Keratinocyte (primary cell): ENCODE data around the gene PRDM8. TPM values are rescaled to one million over a fixed set of nuclear protein-coding genes. Genes with fewer than 3 reads are reported as not detected.

Experiments
- DNase-seq: peaks from one replicate; pipeline ENCODE4 v3.0.0-alpha.2; 2011; ENCODE audit warnings: low read depth, missing footprints, low spot score
- FAIRE-seq: peaks from 2 replicates; lab custom pipeline; 2011; peaks lifted over from hg19 to GRCh38; lab: Jason Lieb, UNC
- H2AFZ ChIP-seq: 2 replicates; pipeline ENCODE4 v1.6.0; 2012; ENCODE audit warnings: low read length, control low read depth, inconsistent platforms; ENCODE audit not compliant: control insufficient read depth
- H3K27ac ChIP-seq: 2 replicates; pipeline ENCODE4 v1.5.1; 2011; ENCODE audit warnings: low read length; ENCODE audit not compliant: control insufficient read depth, insufficient read depth
- H3K27me3 ChIP-seq: 3 replicates; pipeline ENCODE4 v1.6.0; 2011; ENCODE audit warnings: low read length; ENCODE audit not compliant: control insufficient read depth, insufficient read depth; ENCODE audit errors: extremely low read depth
- H3K36me3 ChIP-seq, 2 experiments: 2 replicates in 1 of 2; 3 replicates in 1 of 2; pipeline ENCODE4 v1.5.1; 2011; ENCODE audit warnings: low read length in 2 of 2, mild to moderate bottlenecking in 1 of 2; ENCODE audit not compliant: control insufficient read depth in 2 of 2, insufficient read depth in 2 of 2; ENCODE audit errors: extremely low read depth in 1 of 2
- H3K4me1 ChIP-seq: 3 replicates; pipeline ENCODE4 v1.5.1; 2011; ENCODE audit warnings: low read length; ENCODE audit not compliant: control insufficient read depth, insufficient read depth; ENCODE audit errors: extremely low read depth
- H3K4me2 ChIP-seq: 3 replicates; pipeline ENCODE4 v1.6.0; 2011; ENCODE audit warnings: low read depth, low read length; ENCODE audit not compliant: control insufficient read depth, insufficient read depth; ENCODE audit errors: extremely low read depth
- H3K4me3 ChIP-seq, 3 experiments: fragments of 200-600 bp in 1 of 3; sonication (generic) in 1 of 3; 2 replicates in 2 of 3; 3 replicates in 1 of 3; pipeline ENCODE4 v1.5.1; 2011 to 2016; ENCODE audit warnings: low read length in 3 of 3, mild to moderate bottlenecking in 3 of 3, control low read depth in 2 of 3, inconsistent platforms in 1 of 3, low read depth in 1 of 3, mixed read lengths in 1 of 3, mixed run types in 1 of 3, moderate library complexity in 1 of 3; ENCODE audit not compliant: control insufficient read depth in 2 of 3, insufficient read depth in 2 of 3; ENCODE audit errors: extremely low read depth in 1 of 3
- H3K79me2 ChIP-seq: 2 replicates; pipeline ENCODE4 v1.6.0; 2012; ENCODE audit warnings: low read length; ENCODE audit not compliant: control insufficient read depth, insufficient read depth
- H3K9ac ChIP-seq: 3 replicates; pipeline ENCODE4 v1.6.0; 2011; ENCODE audit warnings: low read length; ENCODE audit not compliant: control insufficient read depth, insufficient read depth; ENCODE audit errors: extremely low read depth
- H3K9me1 ChIP-seq: 3 replicates; pipeline ENCODE4 v1.6.0; 2011; ENCODE audit warnings: low read length; ENCODE audit not compliant: control insufficient read depth, insufficient read depth; ENCODE audit errors: extremely low read depth
- H3K9me3 ChIP-seq: 2 replicates; pipeline ENCODE4 v1.5.1; 2012; ENCODE audit warnings: low read depth, low read length; ENCODE audit not compliant: control insufficient read depth
- H4K20me1 ChIP-seq: 3 replicates; pipeline ENCODE4 v1.6.0; 2011; ENCODE audit warnings: low read length; ENCODE audit not compliant: control insufficient read depth, insufficient read depth; ENCODE audit errors: extremely low read depth
- CTCF ChIP-seq, 3 experiments: IDR thresholded peaks in 1 of 3; conservative IDR thresholded peaks in 1 of 3; optimal IDR thresholded peaks in 1 of 3; 2 replicates in 2 of 3; 3 replicates in 1 of 3; pipeline versions ENCODE3 to v1.5.1; 2011; ENCODE audit warnings: low read length in 3 of 3, mild to moderate bottlenecking in 3 of 3, moderate library complexity in 2 of 3, control low read depth in 1 of 3, inconsistent platforms in 1 of 3; ENCODE audit not compliant: insufficient read depth in 2 of 3; ENCODE audit errors: extremely low read depth in 1 of 3
- EZH2 ChIP-seq: IDR thresholded peaks from one replicate; pipeline ENCODE4 v1.6.1; 2012; ENCODE audit warnings: inconsistent platforms, mild to moderate bottlenecking, low read length, moderate library complexity
- dilution Hi-C: fragments of 300-500 bp; cut with MboI; formaldehyde crosslinking; loops from one replicate; pipeline ENCODE4 v1.7.0; 2020; ENCODE audit warnings: low sequenced_read_pairs; ENCODE audit not compliant: extremely low pct_ligation_motif_present
- polyA plus RNA-seq, 5 experiments: library from polyadenylated mRNA; depleted of rRNA in 3 of 5; stranded (reverse) in 3 of 5; stranded (forward) in 1 of 5; unstranded in 1 of 5; fragments of >200 nt; gene quantifications; 1 replicate in 1 of 5; 2 replicates in 3 of 5; 3 replicates in 1 of 5; pipeline versions ENCODE4 v1.2.1 to v1.2.3, GENCODE V29; 2011 to 2012; ENCODE audit warnings: missing spikeins in 2 of 5, low read depth in 1 of 5, low replicate concordance in 1 of 5

Gene PRDM8
- polyA plus RNA-seq, 1 donor (not counting 4 experiments of a cell fraction or from before 2014, with no cell fraction given): 3.5 TPM

DNA sequence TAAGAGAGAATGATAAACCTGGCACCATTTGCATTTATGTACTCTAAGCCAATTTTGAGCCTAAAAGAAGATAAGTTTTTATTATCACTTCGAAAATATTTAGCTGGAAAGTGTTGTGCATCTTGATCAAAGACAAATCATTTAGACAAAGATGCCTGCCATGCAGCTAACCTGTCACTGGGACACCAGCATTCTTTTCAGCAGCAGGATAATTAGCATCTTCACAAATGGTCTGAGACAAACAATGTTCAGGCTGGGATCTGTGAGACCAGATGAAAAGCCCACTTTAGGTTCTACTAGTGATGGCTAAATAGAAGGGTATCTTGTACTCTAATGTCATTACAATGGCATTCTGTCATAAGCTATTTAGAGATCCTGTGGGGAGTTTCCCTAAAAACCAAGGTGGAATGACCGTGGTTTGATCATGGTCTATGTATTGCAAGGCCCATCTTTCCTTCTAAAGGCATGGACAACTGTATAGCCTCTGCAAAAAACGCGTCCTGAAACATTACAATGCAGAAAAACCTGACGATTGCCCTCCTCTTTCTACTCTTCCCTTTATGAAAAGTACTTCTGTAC lies 7.2 kb downstream of the PRDM8 start:
- H4K20me1 ChIP-seq: no peaks in the 10 kb centered on the region
- H3K9me3 ChIP-seq: no peaks in the 10 kb centered on the region
- no peak overlapping the region for H3K4me3 ChIP-seq
- DNase-seq (no peak), FAIRE-seq (peak; percentile 32)
- H2AFZ ChIP-seq: no peak overlapping the region
- no peaks in the 10 kb centered on the region for H3K9me1 ChIP-seq
- no peaks in the 10 kb centered on the region for H3K36me3 ChIP-seq
- no peak for TF ChIP-seq CTCF (optimal IDR thresholded peaks at IDR 0.05 in 1 of 3, IDR thresholded peaks at IDR 0.05 in 1 of 3, conservative IDR thresholded peaks at IDR 0.05 in 1 of 3; ENCODE audit: extremely low read depth in 1 of 3, insufficient read depth in 2 of 3, low read length in 3 of 3)
- no peak for TF ChIP-seq EZH2
- no peak overlapping the region for H3K27ac ChIP-seq
- H3K4me2 ChIP-seq: no peak overlapping the region
- H3K4me1 ChIP-seq: peaks cover 6% of the 10 kb centered on the region
- H3K9ac ChIP-seq: no peak overlapping the region
- no peaks in the 10 kb centered on the region for H3K79me2 ChIP-seq
- no peaks in the 10 kb centered on the region for H3K27me3 ChIP-seq
- dilution Hi-C loops: no loop called here

DNA sequence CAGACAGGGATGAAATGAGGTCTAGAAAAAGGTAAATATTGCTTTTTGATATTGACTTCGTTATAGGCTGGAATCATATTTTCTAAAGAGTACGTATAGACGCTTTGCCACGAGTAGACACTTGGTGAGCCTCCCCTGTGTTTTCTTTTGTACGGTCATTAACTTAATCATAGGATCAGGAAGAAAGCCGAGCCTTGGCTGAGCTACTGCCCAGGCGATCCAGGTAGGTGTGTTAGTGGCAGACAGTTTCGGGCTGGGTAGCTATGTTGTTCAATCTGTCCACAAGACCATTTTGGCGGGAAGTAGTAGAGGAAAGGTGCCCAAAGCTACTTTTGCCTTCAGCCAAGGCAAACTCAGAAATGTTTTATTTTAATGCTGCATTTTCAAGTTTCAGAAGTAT lies 8.8 kb downstream of the PRDM8 start:
- H3K9me3 ChIP-seq: no peaks in the 10 kb centered on the region
- H2AFZ ChIP-seq: no peak overlapping the region
- H4K20me1 ChIP-seq: no peaks in the 10 kb centered on the region
- no peak for FAIRE-seq
- H3K4me1 ChIP-seq: peaks cover 6% of the 10 kb centered on the region
- no peaks in the 10 kb centered on the region for H3K79me2 ChIP-seq
- dilution Hi-C loops: no loop called here
- H3K4me3 ChIP-seq: no peak overlapping the region
- H3K9ac ChIP-seq: no peak overlapping the region
- no peak for TF ChIP-seq CTCF (optimal IDR thresholded peaks at IDR 0.05 in 1 of 3, IDR thresholded peaks at IDR 0.05 in 1 of 3, conservative IDR thresholded peaks at IDR 0.05 in 1 of 3; ENCODE audit: extremely low read depth in 1 of 3, insufficient read depth in 2 of 3, low read length in 3 of 3)
- no peak for DNase-seq
- no peak overlapping the region for H3K4me2 ChIP-seq
- H3K27me3 ChIP-seq: no peaks in the 10 kb centered on the region
- no peaks in the 10 kb centered on the region for H3K9me1 ChIP-seq
- H3K27ac ChIP-seq: no peak overlapping the region
- H3K36me3 ChIP-seq: no peaks in the 10 kb centered on the region
